ENCODE measurements around the gene TCF19. TPM values are rescaled to one million over a fixed set of nuclear protein-coding genes. Genes with fewer than 3 reads are reported as not detected.
A peak's percentile ranks its signal among the peaks of the same experiment; 100 is the strongest.

TCF19 gene
- total RNA-seq, 6 experiments from 2014 or later: 0.42 to 4.4 (median 1.3) TPM

DNA sequence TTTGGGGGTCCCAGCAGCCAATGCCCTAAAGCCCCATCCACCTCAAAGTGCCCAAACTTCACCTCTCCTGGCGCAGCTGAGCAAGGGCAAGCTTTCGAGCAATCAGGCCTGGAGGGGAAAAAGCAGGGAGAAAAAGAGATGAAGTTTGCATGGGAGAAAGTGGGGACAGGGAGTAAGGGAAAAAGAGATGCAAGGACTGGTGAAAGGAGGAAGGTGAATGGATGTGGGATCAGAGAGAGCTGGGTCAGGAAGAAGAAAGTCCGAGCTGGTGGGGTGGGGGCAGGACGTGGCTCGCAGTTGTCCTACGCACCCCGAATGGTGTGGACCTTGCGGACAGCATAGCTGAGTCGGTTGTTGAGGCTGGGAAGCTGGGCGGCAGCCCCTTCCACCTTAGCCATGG, 13.0 kb upstream of the TCF19 start:
- Histone ChIP-seq H3K4me3 (no peak overlapping the region), H3K4me1 (no peaks in the 10 kb centered on the region), H3K27ac (no peak overlapping the region), H3K27me3 (no peaks in the 10 kb centered on the region), H3K36me3 (no peaks in the 10 kb centered on the region), H3K9me3 (no peaks in the 10 kb centered on the region)
- no peak for ATAC-seq
- TF ChIP-seq POLR2A (IDR thresholded peaks at IDR 0.05): no peak
- TF ChIP-seq, protein P1, sequence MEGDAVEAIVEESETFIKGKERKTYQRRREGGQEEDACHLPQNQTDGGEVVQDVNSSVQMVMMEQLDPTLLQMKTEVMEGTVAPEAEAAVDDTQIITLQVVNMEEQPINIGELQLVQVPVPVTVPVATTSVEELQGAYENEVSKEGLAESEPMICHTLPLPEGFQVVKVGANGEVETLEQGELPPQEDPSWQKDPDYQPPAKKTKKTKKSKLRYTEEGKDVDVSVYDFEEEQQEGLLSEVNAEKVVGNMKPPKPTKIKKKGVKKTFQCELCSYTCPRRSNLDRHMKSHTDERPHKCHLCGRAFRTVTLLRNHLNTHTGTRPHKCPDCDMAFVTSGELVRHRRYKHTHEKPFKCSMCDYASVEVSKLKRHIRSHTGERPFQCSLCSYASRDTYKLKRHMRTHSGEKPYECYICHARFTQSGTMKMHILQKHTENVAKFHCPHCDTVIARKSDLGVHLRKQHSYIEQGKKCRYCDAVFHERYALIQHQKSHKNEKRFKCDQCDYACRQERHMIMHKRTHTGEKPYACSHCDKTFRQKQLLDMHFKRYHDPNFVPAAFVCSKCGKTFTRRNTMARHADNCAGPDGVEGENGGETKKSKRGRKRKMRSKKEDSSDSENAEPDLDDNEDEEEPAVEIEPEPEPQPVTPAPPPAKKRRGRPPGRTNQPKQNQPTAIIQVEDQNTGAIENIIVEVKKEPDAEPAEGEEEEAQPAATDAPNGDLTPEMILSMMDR (IDR thresholded peaks at IDR 0.05): no peak
- no peak for DNase-seq
- intact Hi-C loops (cut with DNase I): no loop called here
- 97% methylated on average over 5 of the region's 10 CpGs for WGBS (ENCODE audit: insufficient coverage, low coverage, low lambda C conversion rate, missing lambda C conversion rate)

- intact Hi-C loops (cut with DNase I): no loop called here
- TF ChIP-seq POLR2A (IDR thresholded peaks at IDR 0.05): no peak
- TF ChIP-seq, protein P1 (IDR thresholded peaks at IDR 0.05): no peak
- Histone ChIP-seq H3K9me3 (no peaks in the 10 kb centered on the region), H3K36me3 (no peaks in the 10 kb centered on the region), H3K27ac (peak overlapping the region in 1 of 3 donors; percentile 31), H3K27me3 (no peaks in the 10 kb centered on the region), H3K4me3 (no peak overlapping the region), H3K4me1 (no peaks in the 10 kb centered on the region)
- 37% methylated on average over 5 of the region's 6 CpGs for WGBS (ENCODE audit: insufficient coverage, low coverage, low lambda C conversion rate, missing lambda C conversion rate)
- DNase-seq (peak in 1 of 3 donors; percentile 66), ATAC-seq (peak; percentile 84 to 92 (median 89))
These were observed 8.5 kb upstream of the TCF19 start for GRCh38 chr6:31149827-31150447.

DNA sequence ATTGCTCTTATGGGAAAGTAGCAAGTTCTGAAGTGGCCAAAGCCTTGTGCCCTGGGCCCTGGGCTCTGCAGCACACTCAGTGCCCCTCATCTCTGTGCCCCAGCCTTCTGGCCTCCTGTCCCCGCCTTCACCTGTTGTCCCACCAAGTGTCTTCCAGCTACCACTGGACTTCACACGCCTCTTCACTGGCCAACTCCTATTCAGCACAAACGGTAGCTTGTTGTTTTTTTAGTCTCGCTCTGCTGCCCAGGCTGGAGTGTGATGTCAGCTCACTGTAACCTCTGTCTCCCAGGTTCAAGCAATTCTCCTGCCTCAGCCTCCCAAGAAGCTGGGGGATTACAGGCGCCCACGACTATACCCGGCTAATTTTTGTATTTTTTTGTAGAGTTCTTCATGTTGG, 5.6 kb upstream of the TCF19 start:
- Histone ChIP-seq H3K36me3 (no peaks in the 10 kb centered on the region), H3K9me3 (no peaks in the 10 kb centered on the region), H3K27ac (no peak overlapping the region), H3K4me3 (no peak overlapping the region), H3K27me3 (no peaks in the 10 kb centered on the region), H3K4me1 (peaks cover 0 to 6% (median 0%) of the 10 kb centered on the region in 4 donors)
- intact Hi-C loops (cut with DNase I): no loop called here
- TF ChIP-seq POLR2A (IDR thresholded peaks at IDR 0.05): no peak
- TF ChIP-seq, protein P1 (IDR thresholded peaks at IDR 0.05): no peak
- WGBS (ENCODE audit: insufficient coverage, low coverage, low lambda C conversion rate, missing lambda C conversion rate): 95% methylated on average over 7 of the region's 7 CpGs
- ATAC-seq (no peak), DNase-seq (no peak)

GRCh38 chr6:31154436-31154835, 4.0 kb upstream of the TCF19 start:
- no peak overlapping the region for H3K27ac ChIP-seq
- TF ChIP-seq POLR2A (IDR thresholded peaks at IDR 0.05): no peak
- TF ChIP-seq, protein P1 (IDR thresholded peaks at IDR 0.05): no peak
- 91% methylated on average over 12 of the region's 15 CpGs for WGBS (ENCODE audit: insufficient coverage, low coverage, low lambda C conversion rate, missing lambda C conversion rate)
- DNase-seq (no peak), ATAC-seq (no peak)
- no peaks in the 10 kb centered on the region for H3K36me3 ChIP-seq
- H3K9me3 ChIP-seq: no peaks in the 10 kb centered on the region
- intact Hi-C loops (cut with DNase I): no loop called here
- H3K27me3 ChIP-seq: no peaks in the 10 kb centered on the region
- peaks cover 0 to 6% (median 0%) of the 10 kb centered on the region in 4 donors for H3K4me1 ChIP-seq
- no peak overlapping the region for H3K4me3 ChIP-seq

All from right lobe of liver (tissue), 6 donors.